CD14-positive monocyte (primary cell): Measurements from ENCODE around the gene TPRG1. TPM values are rescaled to one million over a fixed set of nuclear protein-coding genes. Genes with fewer than 3 reads are reported as not detected.

Source experiments
- DNase-seq, 3 donors: peaks; one replicate each; pipeline ENCODE4 v3.0.0-alpha.2; 2011 to 2022
- H2AFZ ChIP-seq: 2 replicates; pipeline ENCODE4 v1.6.0; 2012; ENCODE audit warnings: mild to moderate bottlenecking, low read depth, low read length, inconsistent platforms; ENCODE audit not compliant: insufficient read depth, poor library complexity, severe bottlenecking
- H3K27ac ChIP-seq, 2 donors: 1 replicate in 1 of 2; 2 replicates in 1 of 2; pipeline ENCODE4 v1.5.1; 2012 to 2013; ENCODE audit warnings: low read length in 2 of 2, control low read depth in 1 of 2, inconsistent platforms in 1 of 2, low read depth in 1 of 2, mild to moderate bottlenecking in 1 of 2
- H3K27me3 ChIP-seq, 2 donors: one replicate each; pipeline versions ENCODE4 v1.6.0 to v1.6.1; 2011 to 2013; ENCODE audit warnings: low read length in 2 of 2; ENCODE audit not compliant: control insufficient read depth in 2 of 2, insufficient read depth in 2 of 2
- H3K36me3 ChIP-seq, 2 donors: replicated peaks in 1 of 2; 1 replicate in 1 of 2; 2 replicates in 1 of 2; pipeline versions ENCODE4 v1.5.1 to v1.6.1; 2012 to 2013; ENCODE audit warnings: low read length in 2 of 2, control low read depth in 1 of 2, inconsistent platforms in 1 of 2, mild to moderate bottlenecking in 1 of 2; ENCODE audit not compliant: insufficient read depth in 2 of 2, control insufficient read depth in 1 of 2
- H3K4me1 ChIP-seq, 2 donors: 1 replicate in 1 of 2; 2 replicates in 1 of 2; pipeline versions ENCODE4 v1.5.1 to v1.6.1; 2012 to 2013; ENCODE audit warnings: low read length in 2 of 2, control low read depth in 1 of 2, inconsistent platforms in 1 of 2, mild to moderate bottlenecking in 1 of 2, moderate library complexity in 1 of 2; ENCODE audit not compliant: insufficient read depth in 2 of 2, control insufficient read depth in 1 of 2
- H3K4me2 ChIP-seq: replicated peaks from 2 replicates; pipeline ENCODE3; 2012; ENCODE audit warnings: low read length, moderate library complexity, mild to moderate bottlenecking; ENCODE audit not compliant: poor library complexity, severe bottlenecking; ENCODE audit errors: extremely low read depth
- H3K4me3 ChIP-seq, 3 experiments: fragments of 200-600 bp in 1 of 3; sonication (generic) in 1 of 3; replicated peaks in 1 of 3; 1 replicate in 2 of 3; 2 replicates in 1 of 3; pipeline ENCODE4 v1.5.1; 2011 to 2013; ENCODE audit warnings: low read length in 3 of 3, mild to moderate bottlenecking in 3 of 3, control low read depth in 2 of 3, low read depth in 2 of 3, inconsistent platforms in 1 of 3, moderate library complexity in 1 of 3
- H3K79me2 ChIP-seq: 2 replicates; pipeline ENCODE4 v1.6.0; 2012; ENCODE audit warnings: mild to moderate bottlenecking, control low read depth, inconsistent platforms, low read length, moderate library complexity; ENCODE audit not compliant: insufficient read depth
- H3K9ac ChIP-seq: 2 replicates; pipeline ENCODE4 v1.6.0; 2017; ENCODE audit warnings: low read length, mild to moderate bottlenecking; ENCODE audit not compliant: insufficient read depth, poor library complexity, severe bottlenecking
- H3K9me3 ChIP-seq, 2 donors: replicated peaks in 1 of 2; 1 replicate in 1 of 2; 2 replicates in 1 of 2; pipeline versions ENCODE4 v1.5.1 to v1.6.1; 2012 to 2013; ENCODE audit warnings: low read length in 2 of 2, control low read depth in 1 of 2; ENCODE audit not compliant: control insufficient read depth in 1 of 2, insufficient read depth in 1 of 2
- H4K20me1 ChIP-seq: 2 replicates; pipeline ENCODE4 v1.6.0; 2012; ENCODE audit warnings: mild to moderate bottlenecking, low read length, control low read depth, moderate library complexity; ENCODE audit not compliant: insufficient read depth
- H3K27ac Mint-ChIP-seq, 7 donors: one replicate each; pipeline ENCODE4 v1.8.0; 2020; ENCODE audit warnings: mild to moderate bottlenecking in 7 of 7, mixed read lengths in 7 of 7, moderate library complexity in 6 of 7, inconsistent platforms in 2 of 7
- H3K27me3 Mint-ChIP-seq, 3 donors: one replicate each; pipeline ENCODE4 v1.8.0; 2021 to 2022; ENCODE audit warnings: low read depth in 3 of 3, mild to moderate bottlenecking in 3 of 3, mixed read lengths in 3 of 3, moderate library complexity in 3 of 3, inconsistent platforms in 1 of 3
- H3K36me3 Mint-ChIP-seq, 2 donors: one replicate each; pipeline ENCODE4 v1.8.0; 2020; ENCODE audit warnings: mixed read lengths in 2 of 2, inconsistent platforms in 1 of 2, mild to moderate bottlenecking in 1 of 2
- H3K4me1 Mint-ChIP-seq: one replicate; pipeline ENCODE4 v1.8.0; 2020; ENCODE audit warnings: mild to moderate bottlenecking, mixed read lengths
- H3K4me3 Mint-ChIP-seq, 2 donors: one replicate each; pipeline ENCODE4 v1.8.0; 2020; ENCODE audit warnings: mild to moderate bottlenecking in 2 of 2, mixed read lengths in 2 of 2, moderate library complexity in 1 of 2
- H3K9me3 Mint-ChIP-seq, 7 donors: one replicate each; pipeline ENCODE4 v1.8.0; 2020 to 2022; ENCODE audit warnings: mixed read lengths in 7 of 7, mild to moderate bottlenecking in 6 of 7, moderate library complexity in 6 of 7, inconsistent platforms in 2 of 7
- WGBS: methylation state at CpG from one replicate; pipeline ENCODE4 v1.1.5; 2013; ENCODE audit warnings: missing lambda C conversion rate; ENCODE audit not compliant: insufficient coverage; 5-methylcytosine and 5-hydroxymethylcytosine counted together
- intact Hi-C, 2 donors: fragments of 100-400 bp; cut with micrococcal nuclease; formaldehyde crosslinking; loops; one replicate each; pipeline versions ENCODE4 v1.15.0 to v1.15.1; 2023
- polyA plus RNA-seq, 3 donors: library from polyadenylated mRNA; depleted of rRNA in 1 of 3; unstranded in 2 of 3; stranded (reverse) in 1 of 3; fragments of 300-500 nt in 2 of 3; fragments of >200 nt in 1 of 3; fragmentation: Illumina TruSeq in 2 of 3; gene quantifications; 1 replicate in 2 of 3; 2 replicates in 1 of 3; pipeline ENCODE4 v1.2.3, GENCODE V29; 2012 to 2021
- TF ChIP-seq, protein P1 (sequence below): fragments of 200-600 bp; IDR thresholded peaks from one replicate; pipeline ENCODE4 v1.8.0; 2022; ENCODE audit warnings: antibody characterized with exemption, mild to moderate bottlenecking

TPRG1 gene
- polyA plus RNA-seq, 3 donors: 0.14 to 1.7 (median 0.55) TPM

DNA sequence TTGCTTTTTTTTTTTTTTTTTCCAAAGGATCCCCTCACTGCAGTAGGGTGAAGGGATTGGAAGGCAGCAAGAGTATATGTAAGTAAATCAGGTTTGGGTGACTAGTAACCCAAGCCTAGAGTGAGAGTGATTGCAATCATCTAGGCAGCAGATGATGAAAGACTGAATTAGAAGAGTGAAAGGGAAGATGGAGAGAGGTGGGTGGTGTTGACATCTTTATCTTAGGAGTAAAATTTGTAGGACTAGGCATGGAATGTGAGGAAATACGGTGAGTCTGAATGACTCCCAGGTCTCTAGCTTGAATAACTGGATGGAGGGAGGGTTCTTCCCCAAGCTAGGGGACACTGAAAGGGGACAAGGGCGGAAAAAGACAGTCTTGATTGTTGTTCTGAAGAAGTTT, 63.4 kb downstream of the TPRG1 start:
- intact Hi-C loops: no loop called here
- DNase-seq: no peak
- Histone ChIP-seq H4K20me1 (no peaks in the 10 kb centered on the region), H3K79me2 (no peaks in the 10 kb centered on the region), H3K9ac (no peak overlapping the region), H3K36me3 (no peaks in the 10 kb centered on the region), H3K27me3 (no peaks in the 10 kb centered on the region), H3K27ac (no peak overlapping the region), H3K4me2 (no peak overlapping the region), H2AFZ (no peak overlapping the region), H3K4me1 (no peaks in the 10 kb centered on the region), H3K9me3 (no peaks in the 10 kb centered on the region), H3K4me3 (no peak overlapping the region)
- Mint-ChIP-seq H3K27me3 (peaks cover 0 to 4% (median 3%) of the 10 kb centered on the region in 3 donors), H3K36me3 (no peaks in the 10 kb centered on the region), H3K4me3 (no peak overlapping the region), H3K9me3 (peaks cover 0 to 8% (median 2%) of the 10 kb centered on the region in 7 donors), H3K4me1 (peaks cover 4% of the 10 kb centered on the region), H3K27ac (no peak overlapping the region)
- TF ChIP-seq, protein P1, sequence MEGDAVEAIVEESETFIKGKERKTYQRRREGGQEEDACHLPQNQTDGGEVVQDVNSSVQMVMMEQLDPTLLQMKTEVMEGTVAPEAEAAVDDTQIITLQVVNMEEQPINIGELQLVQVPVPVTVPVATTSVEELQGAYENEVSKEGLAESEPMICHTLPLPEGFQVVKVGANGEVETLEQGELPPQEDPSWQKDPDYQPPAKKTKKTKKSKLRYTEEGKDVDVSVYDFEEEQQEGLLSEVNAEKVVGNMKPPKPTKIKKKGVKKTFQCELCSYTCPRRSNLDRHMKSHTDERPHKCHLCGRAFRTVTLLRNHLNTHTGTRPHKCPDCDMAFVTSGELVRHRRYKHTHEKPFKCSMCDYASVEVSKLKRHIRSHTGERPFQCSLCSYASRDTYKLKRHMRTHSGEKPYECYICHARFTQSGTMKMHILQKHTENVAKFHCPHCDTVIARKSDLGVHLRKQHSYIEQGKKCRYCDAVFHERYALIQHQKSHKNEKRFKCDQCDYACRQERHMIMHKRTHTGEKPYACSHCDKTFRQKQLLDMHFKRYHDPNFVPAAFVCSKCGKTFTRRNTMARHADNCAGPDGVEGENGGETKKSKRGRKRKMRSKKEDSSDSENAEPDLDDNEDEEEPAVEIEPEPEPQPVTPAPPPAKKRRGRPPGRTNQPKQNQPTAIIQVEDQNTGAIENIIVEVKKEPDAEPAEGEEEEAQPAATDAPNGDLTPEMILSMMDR: no peak
- 83% methylated on average over 1 of the region's 2 CpGs for WGBS

DNA sequence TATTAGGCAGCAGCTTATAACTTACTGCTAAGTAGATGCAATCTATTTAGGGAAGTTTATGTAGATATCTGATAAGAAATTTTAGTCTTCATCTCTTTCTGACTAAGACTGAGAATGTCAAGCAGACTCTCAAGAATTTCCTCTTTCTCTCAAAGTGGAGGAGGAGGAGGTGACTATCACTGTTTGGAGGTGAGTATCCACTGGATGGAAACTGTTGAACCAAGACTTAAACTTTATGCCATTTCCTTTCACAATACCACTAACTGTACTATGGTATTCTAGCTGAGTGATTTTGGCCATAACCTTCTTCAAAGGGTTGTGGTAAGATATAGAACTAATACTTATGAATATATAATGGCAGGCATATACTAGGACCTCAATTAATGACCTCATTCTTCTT, 64.6 kb downstream of the TPRG1 start:
- intact Hi-C loops: no loop called here
- Histone ChIP-seq H3K9me3 (no peaks in the 10 kb centered on the region), H3K4me3 (no peak overlapping the region), H3K4me1 (no peaks in the 10 kb centered on the region), H3K4me2 (no peak overlapping the region), H3K79me2 (no peaks in the 10 kb centered on the region), H3K27me3 (no peaks in the 10 kb centered on the region), H3K27ac (no peak overlapping the region), H3K9ac (no peak overlapping the region), H3K36me3 (no peaks in the 10 kb centered on the region), H4K20me1 (no peaks in the 10 kb centered on the region), H2AFZ (no peak overlapping the region)
- Mint-ChIP-seq H3K4me1 (peaks cover 4% of the 10 kb centered on the region), H3K27me3 (peaks cover 0 to 4% (median 3%) of the 10 kb centered on the region in 3 donors), H3K9me3 (peaks cover 2 to 8% (median 3%) of the 10 kb centered on the region in 7 donors), H3K27ac (no peak overlapping the region), H3K36me3 (no peaks in the 10 kb centered on the region), H3K4me3 (no peak overlapping the region)
- TF ChIP-seq, protein P1: no peak
- no peak for DNase-seq
